AG09319 (cell line): ENCODE data around the gene TIMP2.
"Not testable (repeated sequence)": the region's sequence is repeated elsewhere in the genome, so short reads cannot be mapped to it uniquely, and the experiment has no call there.

Source experiments
- DNase-seq: peaks from one replicate; pipeline ENCODE4 v3.0.0-alpha.2; 2010; ENCODE audit warnings: low read depth; ENCODE audit errors: extremely low read depth
- CTCF ChIP-seq: IDR thresholded peaks from 2 replicates; pipeline ENCODE4 v1.5.1; 2011; ENCODE audit warnings: low read depth, mild to moderate bottlenecking, inconsistent platforms, low read length, moderate library complexity

The TIMP2 gene

GRCh38 chr17:78969865-78970264 is 44.7 kb upstream of the TIMP2 start:
- no peak for DNase-seq
- TF ChIP-seq CTCF: no peak

GRCh38 chr17:78967782-78968362 is 42.7 kb upstream of the TIMP2 start:
- no peak for TF ChIP-seq CTCF
- no peak for DNase-seq

GRCh38 chr17:78966910-78967600 is 41.9 kb upstream of the TIMP2 start:
- no peak for DNase-seq
- no peak for TF ChIP-seq CTCF

GRCh38 chr17:78966123-78966813 is 41.1 kb upstream of the TIMP2 start:
- no peak for DNase-seq
- no peak for TF ChIP-seq CTCF

GRCh38 chr17:78965491-78965924 is 40.3 kb upstream of the TIMP2 start:
- TF ChIP-seq CTCF: no peak
- DNase-seq: no peak

- no peak for TF ChIP-seq CTCF
- no peak for DNase-seq
Observed at GRCh38 chr17:78963378-78963777, 38.2 kb upstream of the TIMP2 start.

- DNase-seq: not testable (repeated sequence)
Observed at GRCh38 chr17:78962984-78963348, 37.8 kb upstream of the TIMP2 start.
